HG03457 (cell line): ENCODE results near the gene EXOC6B.

Experiments used
- ATAC-seq: cut with Tn5 transposase; IDR thresholded peaks from one replicate; pipeline ENCODE4 v1.9.1; 2021; ENCODE audit warnings: moderate number of reproducible peaks; ENCODE audit not compliant: unreplicated experiment

EXOC6B gene

GRCh38 chr2:72183016-72183415 lies 642.8 kb downstream of the EXOC6B start:
- ATAC-seq: no peak

GRCh38 chr2:72182547-72182946 lies 643.3 kb downstream of the EXOC6B start:
- ATAC-seq: no peak

- ATAC-seq: no peak
Measured at GRCh38 chr2:72181616-72182015, 644.2 kb downstream of the EXOC6B start.

- ATAC-seq: no peak
Measured at GRCh38 chr2:72180351-72180750, 645.5 kb downstream of the EXOC6B start.

- ATAC-seq: no peak
Measured at GRCh38 chr2:72178551-72178950, 647.3 kb downstream of the EXOC6B start.

- no peak for ATAC-seq
Measured at GRCh38 chr2:72176281-72176680, 649.6 kb downstream of the EXOC6B start.

GRCh38 chr2:72175636-72176035 lies 650.2 kb downstream of the EXOC6B start:
- ATAC-seq: no peak

GRCh38 chr2:72173640-72174321 lies 652.1 kb downstream of the EXOC6B start:
- ATAC-seq: no peak

- ATAC-seq: no peak
Measured at GRCh38 chr2:72172478-72172877, 653.4 kb downstream of the EXOC6B start.

GRCh38 chr2:72166279-72166678 lies 659.6 kb downstream of the EXOC6B start:
- ATAC-seq: no peak

- ATAC-seq: no peak
Measured at GRCh38 chr2:72165792-72166191, 660.0 kb downstream of the EXOC6B start.

- ATAC-seq: no peak
Measured at GRCh38 chr2:72162574-72162973, 663.3 kb downstream of the EXOC6B start.

GRCh38 chr2:72159211-72159993 lies 666.4 kb downstream of the EXOC6B start:
- no peak for ATAC-seq

GRCh38 chr2:72157871-72158771 lies 667.7 kb downstream of the EXOC6B start:
- ATAC-seq: no peak

GRCh38 chr2:72156872-72157271 lies 669.0 kb downstream of the EXOC6B start:
- no peak for ATAC-seq

- no peak for ATAC-seq
Measured at GRCh38 chr2:72155737-72156136, 670.1 kb downstream of the EXOC6B start.

- ATAC-seq: no peak
Measured at GRCh38 chr2:72155151-72155550, 670.7 kb downstream of the EXOC6B start.

- ATAC-seq: no peak
Measured at GRCh38 chr2:72154386-72154975, 671.4 kb downstream of the EXOC6B start.

- ATAC-seq: no peak
Measured at GRCh38 chr2:72153924-72154323, 671.9 kb downstream of the EXOC6B start.

- ATAC-seq: no peak
Measured at GRCh38 chr2:72153026-72153791, 672.6 kb downstream of the EXOC6B start.
